H1 (cell line): ENCODE results near the gene ARHGEF4. TPM values are rescaled to one million over a fixed set of nuclear protein-coding genes. Genes with fewer than 3 reads are reported as not detected.

Source experiments
- CTCF ChIA-PET: fragments of 300-600 bp; sonication (Branson Sonifier 250); formaldehyde crosslinking; loops from one replicate; lab custom pipeline; 2021; ENCODE audit not compliant: partially characterized antibody; lab: Charles Lee
- POLR2A ChIA-PET: fragments of 300-600 bp; sonication (Branson Sonifier 250); formaldehyde crosslinking; loops from one replicate; lab custom pipeline; 2021; ENCODE audit warnings: inconsistent platforms; ENCODE audit not compliant: partially characterized antibody; lab: Charles Lee
- DNase-seq, 2 experiments: peaks; one replicate each; pipeline versions ENCODE4 v3.0.0 to v3.0.0-alpha.2; 2010 to 2022; ENCODE audit warnings: low spot score in 2 of 2, low read depth in 1 of 2, mixed read lengths in 1 of 2
- FAIRE-seq: peaks from 2 replicates; lab custom pipeline; 2011; peaks lifted over from hg19 to GRCh38; lab: Jason Lieb, UNC
- H2AFZ ChIP-seq: 2 replicates; pipeline ENCODE4 v1.8.1; 2012; ENCODE audit warnings: low read length, inconsistent platforms
- H2AK5ac ChIP-seq: 2 replicates; pipeline ENCODE4 v1.6.1; 2013; ENCODE audit warnings: low read depth, low read length
- H2BK120ac ChIP-seq: replicated peaks from 2 replicates; pipeline ENCODE3; 2013; ENCODE audit warnings: low read depth, low read length, inconsistent platforms
- H2BK12ac ChIP-seq: 2 replicates; pipeline ENCODE4 v1.6.1; 2013; ENCODE audit warnings: low read depth, low read length
- H2BK15ac ChIP-seq: 2 replicates; pipeline ENCODE4 v1.6.1; 2013; ENCODE audit warnings: low read length
- H2BK20ac ChIP-seq: 2 replicates; pipeline ENCODE4 v1.6.1; 2013; ENCODE audit warnings: low read length
- H2BK5ac ChIP-seq: 2 replicates; pipeline ENCODE4 v1.6.1; 2013; ENCODE audit warnings: low read depth, low read length
- H3K14ac ChIP-seq: 2 replicates; pipeline ENCODE4 v1.6.1; 2013; ENCODE audit warnings: inconsistent platforms; ENCODE audit not compliant: insufficient read length
- H3K18ac ChIP-seq: 2 replicates; pipeline ENCODE4 v1.6.1; 2013; ENCODE audit warnings: low read length; ENCODE audit errors: extremely low read depth
- H3K23ac ChIP-seq: 2 replicates; pipeline ENCODE4 v1.6.1; 2013; ENCODE audit warnings: inconsistent platforms; ENCODE audit not compliant: insufficient read length
- H3K23me2 ChIP-seq: 2 replicates; pipeline ENCODE4 v1.6.1; 2013; ENCODE audit warnings: low read depth, low read length
- H3K27ac ChIP-seq: 2 replicates; pipeline ENCODE4 v1.6.1; 2011; ENCODE audit warnings: low read depth, low read length, inconsistent platforms
- H3K27me3 ChIP-seq, 4 experiments: replicated peaks in 1 of 4; 1 replicate in 1 of 4; 2 replicates in 3 of 4; pipeline versions ENCODE4 v1.6.1 to v1.8.1; 2011 to 2013; ENCODE audit warnings: low read length in 3 of 4, mild to moderate bottlenecking in 3 of 4, inconsistent platforms in 2 of 4, mixed read lengths in 2 of 4, moderate library complexity in 1 of 4; ENCODE audit not compliant: control insufficient read depth in 3 of 4, insufficient read depth in 3 of 4; ENCODE audit errors: extremely low read depth in 1 of 4
- H3K36me3 ChIP-seq, 4 experiments: 2 replicates each; pipeline versions ENCODE4 v1.6.1 to v1.8.1; 2011 to 2013; ENCODE audit warnings: mild to moderate bottlenecking in 4 of 4, low read length in 3 of 4, moderate library complexity in 2 of 4, control low read depth in 1 of 4, inconsistent platforms in 1 of 4; ENCODE audit not compliant: insufficient read depth in 4 of 4, control insufficient read depth in 2 of 4
- H3K4ac ChIP-seq: replicated peaks from 2 replicates; pipeline ENCODE3; 2013; ENCODE audit warnings: low read length, low read depth, mixed read lengths, inconsistent platforms; ENCODE audit not compliant: insufficient read length
- H3K4me1 ChIP-seq, 4 experiments: replicated peaks in 1 of 4; 1 replicate in 1 of 4; 2 replicates in 3 of 4; pipeline versions ENCODE4 v1.6.1 to v1.8.1; 2011 to 2013; ENCODE audit warnings: low read length in 3 of 4, inconsistent platforms in 2 of 4, mixed read lengths in 1 of 4; ENCODE audit not compliant: insufficient read depth in 4 of 4, control insufficient read depth in 3 of 4
- H3K4me2 ChIP-seq, 2 experiments: 2 replicates each; pipeline versions ENCODE4 v1.6.1 to v1.8.1; 2011 to 2013; ENCODE audit warnings: low read depth in 2 of 2, low read length in 2 of 2, control low read depth in 1 of 2, inconsistent platforms in 1 of 2, mild to moderate bottlenecking in 1 of 2; ENCODE audit not compliant: insufficient read depth in 1 of 2
- H3K4me3 ChIP-seq, 4 experiments: fragments of 200-600, 300-600 bp in 1 of 4; sonication (generic), shearing (Covaris generic), sonication (Bioruptor Twin) in 1 of 4; 2 replicates each; pipeline versions ENCODE4 v1.5.1 to v1.8.1; 2011 to 2016; ENCODE audit warnings: low read length in 4 of 4, low read depth in 3 of 4, control low read depth in 2 of 4, inconsistent platforms in 2 of 4, mild to moderate bottlenecking in 2 of 4, mixed read lengths in 1 of 4, moderate library complexity in 1 of 4; ENCODE audit not compliant: insufficient read depth in 2 of 4; ENCODE audit errors: extremely low read depth in 1 of 4
- H3K56ac ChIP-seq: replicated peaks from 2 replicates; pipeline ENCODE3; 2013; ENCODE audit warnings: low read depth, mild to moderate bottlenecking, mixed read lengths, low read length, inconsistent platforms; ENCODE audit not compliant: insufficient read length
- H3K79me1 ChIP-seq: 2 replicates; pipeline ENCODE4 v1.6.1; 2013; ENCODE audit warnings: low read depth, low read length, control low read depth
- H3K79me2 ChIP-seq, 2 experiments: 2 replicates each; pipeline versions ENCODE4 v1.6.1 to v1.8.1; 2012 to 2013; ENCODE audit warnings: low read length in 2 of 2, mild to moderate bottlenecking in 2 of 2, inconsistent platforms in 1 of 2; ENCODE audit not compliant: insufficient read depth in 2 of 2, control insufficient read depth in 1 of 2
- H3K9ac ChIP-seq, 4 experiments: replicated peaks in 1 of 4; 1 replicate in 1 of 4; 2 replicates in 3 of 4; pipeline versions ENCODE4 v1.6.1 to v1.8.1; 2011 to 2013; ENCODE audit warnings: low read depth in 3 of 4, low read length in 3 of 4, control low read depth in 2 of 4, mild to moderate bottlenecking in 2 of 4, moderate library complexity in 2 of 4, inconsistent platforms in 1 of 4; ENCODE audit errors: extremely low read depth in 1 of 4
- H3K9me3 ChIP-seq, 2 experiments: 2 replicates each; pipeline versions ENCODE4 v1.6.1 to v1.8.1; 2012 to 2013; ENCODE audit warnings: mild to moderate bottlenecking in 2 of 2, moderate library complexity in 2 of 2, control low read depth in 1 of 2, inconsistent platforms in 1 of 2, low read depth in 1 of 2, low read length in 1 of 2, mixed read lengths in 1 of 2; ENCODE audit not compliant: insufficient read depth in 2 of 2
- H4K20me1 ChIP-seq, 2 experiments: replicated peaks in 1 of 2; 2 replicates each; pipeline versions ENCODE3 to v1.8.1; 2011 to 2013; ENCODE audit warnings: inconsistent platforms in 2 of 2, low read length in 2 of 2, mild to moderate bottlenecking in 1 of 2; ENCODE audit not compliant: insufficient read depth in 2 of 2, control insufficient read depth in 1 of 2
- H4K5ac ChIP-seq: 2 replicates; pipeline ENCODE4 v1.6.1; 2013; ENCODE audit warnings: low read length, low read depth, mixed read lengths, inconsistent platforms; ENCODE audit not compliant: insufficient read length
- H4K8ac ChIP-seq: 2 replicates; pipeline ENCODE4 v1.8.0; 2013; ENCODE audit warnings: mild to moderate bottlenecking, moderate library complexity, low read length, inconsistent platforms; ENCODE audit not compliant: insufficient read depth; ENCODE audit errors: extremely low read depth
- H4K91ac ChIP-seq: replicated peaks from 2 replicates; pipeline ENCODE3; 2013; ENCODE audit warnings: low read length, mixed read lengths, inconsistent platforms; ENCODE audit not compliant: insufficient read length
- ASH2L ChIP-seq: fragments of 200-600, 300-600 bp; sonication (generic); IDR thresholded peaks from one replicate; pipeline ENCODE4 v1.7.1; 2017; ENCODE audit warnings: low read length
- ATF3 ChIP-seq: IDR thresholded peaks from 2 replicates; pipeline ENCODE4 v1.6.1; 2011; ENCODE audit warnings: low read depth, mild to moderate bottlenecking, low read length; ENCODE audit not compliant: insufficient read depth
- CBX5 ChIP-seq: fragments of 300-800, 300-1000 bp; sonication (generic); IDR thresholded peaks from 2 replicates; pipeline ENCODE4 v1.7.1; 2016; ENCODE audit warnings: antibody characterized with exemption, low read length, low read depth
- E2F6 ChIP-seq: IDR thresholded peaks from 2 replicates; pipeline ENCODE4 v1.6.1; 2012; ENCODE audit warnings: inconsistent platforms
- EGR1 ChIP-seq: IDR thresholded peaks from 2 replicates; pipeline ENCODE4 v1.6.1; 2011; ENCODE audit warnings: low read depth, low read length, borderline replicate concordance
- EZH2 ChIP-seq: fragments of 200-600 bp; sonication (generic); IDR thresholded peaks from 2 replicates; pipeline ENCODE4 v1.7.1; 2012; ENCODE audit warnings: low read depth, mild to moderate bottlenecking, moderate library complexity, low read length, inconsistent platforms; ENCODE audit not compliant: severe bottlenecking
- GTF2F1 ChIP-seq: IDR thresholded peaks from 2 replicates; pipeline ENCODE4 v1.6.1; 2012; ENCODE audit warnings: low read depth, low read length, improper control_type of control experiment, borderline replicate concordance
- MAFK ChIP-seq: IDR thresholded peaks from 2 replicates; pipeline ENCODE4 v1.6.1; 2012; ENCODE audit warnings: low read depth, mild to moderate bottlenecking, improper control_type of control experiment, low read length
- PHF8 ChIP-seq: fragments of 200-600 bp; sonication (generic); conservative IDR thresholded peaks from 2 replicates; pipeline ENCODE4 v1.7.1; 2012; ENCODE audit warnings: low read depth, mild to moderate bottlenecking, inconsistent platforms, low read length, moderate library complexity
- RXRA ChIP-seq: IDR thresholded peaks from 2 replicates; pipeline ENCODE4 v1.6.1; 2011; ENCODE audit warnings: low read depth, mild to moderate bottlenecking, low read length, moderate library complexity; ENCODE audit not compliant: insufficient read depth
- SP4 ChIP-seq: IDR thresholded peaks from 2 replicates; pipeline ENCODE4 v1.6.1; 2012; ENCODE audit warnings: low read length, inconsistent platforms
- TAF7 ChIP-seq: optimal IDR thresholded peaks from 2 replicates; pipeline ENCODE3; 2011; ENCODE audit warnings: low read depth, mild to moderate bottlenecking, inconsistent platforms, low read length, moderate library complexity, borderline replicate concordance
- TEAD4 ChIP-seq: IDR thresholded peaks from 2 replicates; pipeline ENCODE4 v1.6.1; 2012; ENCODE audit warnings: low read depth, low read length, inconsistent platforms, mixed read lengths
- ZNF274 ChIP-seq: IDR thresholded peaks from 2 replicates; pipeline ENCODE4 v1.7.0; 2012; ENCODE audit warnings: low read length, borderline replicate concordance; ENCODE audit errors: extremely low read depth
- WGBS, 2 experiments: shearing (Covaris generic) in 1 of 2; methylation state at CpG; one replicate each; pipeline versions ENCODE4 v1.1.6 to v1.1.7; 2013 to 2015; ENCODE audit warnings: low lambda C conversion rate in 2 of 2, mixed read lengths in 2 of 2, inconsistent platforms in 1 of 2, low coverage in 1 of 2, missing lambda C conversion rate in 1 of 2; ENCODE audit not compliant: insufficient replicate concordance in 2 of 2, insufficient coverage in 1 of 2, insufficient read length in 1 of 2; ENCODE audit errors: extremely low coverage in 1 of 2, missing lambda C conversion rate in 1 of 2; 5-methylcytosine and 5-hydroxymethylcytosine counted together
- polyA plus RNA-seq, 7 experiments: library from polyadenylated mRNA; depleted of rRNA in 3 of 7; stranded (reverse) in 5 of 7; unstranded in 2 of 7; fragments of >200 nt in 5 of 7; fragments of 200-250 nt in 2 of 7; gene quantifications; 1 replicate in 5 of 7; 2 replicates in 1 of 7; 4 replicates in 1 of 7; pipeline versions ENCODE4 v1.2.1 to v1.2.3, GENCODE V29; 2011 to 2013; ENCODE audit warnings: missing spikeins in 2 of 7, mixed read lengths in 2 of 7
- total RNA-seq: library from RNA; stranded (reverse); fragmentation: NEBNext Ultra II Directional; extraction: Animal tissue kit (Norgen Biotek cat#: 25700); gene quantifications from 2 replicates; pipeline ENCODE4 v1.2.1, GENCODE V29; 2021

ARHGEF4 gene
- total and polyA plus RNA-seq, 2 of the 8 experiments (the other 6 are each of a cell fraction or from before 2014, with no cell fraction given), result 10.6 to 14.6 TPM

- H3K9me3 ChIP-seq, result no peaks in the 10 kb centered on the region
- 92% methylated on average over 11 of the region's 11 CpGs; no CpG with 5 or more reads in 1 of the 2 experiments for WGBS, 2 experiments
- no peak overlapping the region for H4K91ac ChIP-seq
- no peaks in the 10 kb centered on the region for H3K36me3 ChIP-seq
- no peak overlapping the region for H2BK15ac ChIP-seq
- H3K18ac ChIP-seq, result no peak overlapping the region
- ChIA-PET POLR2A (no interaction called here), CTCF (interaction anchor here (2.2 kb wide), 1 partner anchor 11 kb away, joined by 7 read pairs; no protein-coding TSS in a partner anchor)
- H2AK5ac ChIP-seq, result no peak overlapping the region
- no peak overlapping the region for H2BK5ac ChIP-seq
- peaks cover 0 to 3% (median 0%) of the 10 kb centered on the region in 4 experiments; a peak in 2 of 7 replicates for H3K4me1 ChIP-seq
- H2BK20ac ChIP-seq, result no peak overlapping the region
- no peaks in the 10 kb centered on the region for H3K79me1 ChIP-seq
- H3K14ac ChIP-seq, result no peak overlapping the region
- no peak overlapping the region for H4K8ac ChIP-seq
- no peak overlapping the region for H3K4me2 ChIP-seq
- H4K5ac ChIP-seq, result no peak overlapping the region
- H3K27me3 ChIP-seq, result no peaks in the 10 kb centered on the region
- FAIRE-seq (no peak), DNase-seq (no peak)
- no peak overlapping the region for H2BK12ac ChIP-seq
- H3K4ac ChIP-seq, result no peak overlapping the region
- H3K79me2 ChIP-seq, result no peaks in the 10 kb centered on the region
- H2BK120ac ChIP-seq, result no peak overlapping the region
- no peak overlapping the region for H3K9ac ChIP-seq
- H3K23ac ChIP-seq, result no peak overlapping the region
- H3K56ac ChIP-seq, result no peak overlapping the region
- no peak overlapping the region for H3K4me3 ChIP-seq
- no peaks in the 10 kb centered on the region for H4K20me1 ChIP-seq
- H3K27ac ChIP-seq, result no peak overlapping the region
- no peaks in the 10 kb centered on the region for H3K23me2 ChIP-seq
- H2AFZ ChIP-seq, result no peak overlapping the region
- TF ChIP-seq ZNF274, result no peak
- TF ChIP-seq E2F6, result no peak
- no peak for TF ChIP-seq EGR1
- no peak for TF ChIP-seq RXRA
- no peak for TF ChIP-seq TAF7
- TF ChIP-seq TEAD4, result no peak
- no peak for TF ChIP-seq SP4
- no peak for TF ChIP-seq PHF8
- no peak for TF ChIP-seq ASH2L
- TF ChIP-seq ATF3, result no peak
- no peak for TF ChIP-seq EZH2
- no peak for TF ChIP-seq MAFK
- TF ChIP-seq CBX5, result no peak
- TF ChIP-seq GTF2F1, result no peak
Measured at GRCh38 chr2:131015764-131016163, 179.1 kb downstream of the ARHGEF4 start.
